Activated CD4-positive, CD25-positive, alpha-beta regulatory T cell treated with anti-CD3 and anti-CD28 coated beads, Interleukin-2, amount 50 U/mL, for 16 hours (primary cell): ENCODE results near the gene CPB2.

Experiments
- DNase-seq: peaks from one replicate; pipeline ENCODE4 v3.0.0-alpha.2; 2020; ENCODE audit warnings: low read depth, low spot score

The CPB2 gene

DNA sequence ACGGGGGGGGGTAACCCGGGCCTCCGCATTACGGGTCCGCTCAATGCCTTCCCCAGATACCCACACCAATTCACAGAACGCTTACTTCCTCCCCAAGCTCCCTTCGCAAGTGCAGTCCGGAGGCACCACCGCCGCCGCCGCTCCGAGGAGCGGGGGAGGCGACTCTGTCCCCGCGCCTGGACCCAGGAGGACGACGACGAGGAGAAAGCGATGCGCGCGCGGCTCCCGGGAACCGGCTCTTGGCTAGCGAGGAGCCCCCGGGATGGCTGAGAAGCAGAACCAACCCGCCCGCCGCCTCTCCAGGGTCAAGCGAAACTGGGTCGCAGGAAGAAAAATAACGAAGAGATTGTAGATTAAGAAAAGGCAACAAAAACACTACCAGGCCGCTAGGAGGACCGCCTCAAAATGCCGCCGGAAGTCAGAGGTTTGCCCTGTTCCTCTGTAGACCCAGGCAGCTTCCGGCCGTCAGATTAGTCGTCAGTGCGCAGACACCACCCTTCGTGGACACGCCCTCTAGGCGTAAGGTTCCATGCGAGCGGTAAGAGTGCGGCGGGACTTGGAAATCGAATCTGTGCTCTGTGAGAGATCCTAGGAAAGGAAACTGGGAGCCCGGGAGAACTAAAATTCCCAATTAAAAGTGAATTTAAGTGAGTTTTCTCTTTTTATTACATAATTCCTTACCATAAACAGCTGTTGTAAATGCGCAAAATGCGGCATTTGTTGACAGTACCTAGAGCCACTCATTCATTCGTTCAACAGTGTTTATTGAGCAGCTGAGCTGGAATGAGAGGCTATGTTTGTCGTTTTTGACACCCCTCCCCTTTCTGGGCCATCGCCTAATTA lies 52.3 kb downstream of the CPB2 start, which contains the start of gene ZC3H13:
TSS of gene ZC3H13 (minus strand) at position 428 of the 843 bp plus-strand sequence. CDS start 7,239 bp downstream, outside the sequence.
- DNase-seq, result peak; percentile 90

DNA sequence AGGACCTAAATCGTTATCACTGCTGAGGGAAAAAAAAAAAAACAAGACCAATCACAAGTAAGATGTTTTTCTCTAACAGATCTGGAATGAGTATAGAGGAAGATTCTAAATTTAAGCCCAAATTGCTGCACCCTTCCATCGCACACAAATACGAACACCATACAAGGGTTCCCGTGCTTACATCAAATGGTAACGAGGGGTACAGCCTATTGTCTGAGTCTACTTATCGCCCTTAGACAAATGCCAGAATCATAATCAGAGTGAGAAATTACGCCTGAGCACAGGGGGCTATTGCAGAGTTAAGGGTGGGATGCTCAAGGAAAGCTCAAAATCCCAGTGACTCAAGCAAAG lies 52.9 kb downstream of the CPB2 start:
- no peak for DNase-seq

DNA sequence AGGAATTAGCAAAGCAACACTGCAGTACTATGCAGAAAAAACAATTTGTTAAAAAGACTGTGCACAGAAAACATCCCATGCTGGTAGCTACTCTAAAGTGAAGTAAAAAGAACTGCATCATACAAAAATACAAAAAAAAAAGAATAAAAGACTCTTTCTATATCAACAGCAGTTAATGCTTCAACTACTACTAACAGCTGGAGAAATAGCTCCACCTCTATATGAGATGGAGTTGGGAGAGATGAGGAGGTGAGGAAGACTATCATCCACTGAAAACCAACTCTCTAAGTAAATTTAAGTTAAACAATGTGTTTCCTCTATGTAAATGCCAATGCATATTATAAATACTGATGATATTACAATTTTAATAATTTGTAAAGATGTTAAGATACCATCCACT lies 54.1 kb downstream of the CPB2 start:
- DNase-seq, result no peak

- no peak for DNase-seq
Observed at GRCh38 chr13:46045424-46045823, 59.4 kb downstream of the CPB2 start.

GRCh38 chr13:46043647-46044046 lies 61.2 kb downstream of the CPB2 start:
- no peak for DNase-seq

DNA sequence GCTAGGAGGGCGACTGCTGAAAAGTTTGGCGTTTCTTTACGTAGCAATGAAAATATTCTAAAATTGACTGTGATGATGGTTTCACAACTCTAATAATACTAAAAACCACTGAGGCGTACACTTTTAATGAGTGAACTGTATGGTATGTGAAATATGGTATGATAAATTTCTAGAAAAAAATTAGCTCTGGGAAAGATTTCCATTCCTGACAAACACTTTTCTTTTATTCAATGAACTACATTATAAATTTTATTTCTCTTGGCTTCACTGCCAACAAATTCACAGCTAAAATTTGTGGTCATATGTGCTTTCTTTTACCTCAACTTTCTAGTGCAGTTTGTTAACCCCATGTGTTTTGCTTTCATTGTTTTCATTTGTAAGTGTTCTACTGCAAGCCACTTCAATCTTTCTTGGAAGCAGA lies 63.4 kb downstream of the CPB2 start:
- no peak for DNase-seq

DNA sequence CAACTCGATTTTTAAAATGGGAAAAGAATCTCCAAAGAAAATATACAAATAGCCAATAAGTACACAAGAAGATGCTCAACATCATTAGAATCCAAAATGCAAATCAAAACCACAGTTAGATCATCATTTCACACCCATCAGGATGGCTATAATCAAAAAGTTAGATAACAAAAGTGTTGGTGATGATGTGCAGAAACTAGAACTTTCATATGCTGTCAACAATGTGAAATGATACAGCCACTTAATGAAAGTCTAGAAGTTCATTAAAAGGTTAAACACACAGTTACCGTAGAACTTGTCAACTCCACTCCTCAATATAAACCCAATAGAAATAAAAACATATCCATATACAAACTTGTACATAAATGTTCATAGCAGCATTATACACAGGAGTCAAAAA lies 64.1 kb downstream of the CPB2 start:
- no peak for DNase-seq

DNA sequence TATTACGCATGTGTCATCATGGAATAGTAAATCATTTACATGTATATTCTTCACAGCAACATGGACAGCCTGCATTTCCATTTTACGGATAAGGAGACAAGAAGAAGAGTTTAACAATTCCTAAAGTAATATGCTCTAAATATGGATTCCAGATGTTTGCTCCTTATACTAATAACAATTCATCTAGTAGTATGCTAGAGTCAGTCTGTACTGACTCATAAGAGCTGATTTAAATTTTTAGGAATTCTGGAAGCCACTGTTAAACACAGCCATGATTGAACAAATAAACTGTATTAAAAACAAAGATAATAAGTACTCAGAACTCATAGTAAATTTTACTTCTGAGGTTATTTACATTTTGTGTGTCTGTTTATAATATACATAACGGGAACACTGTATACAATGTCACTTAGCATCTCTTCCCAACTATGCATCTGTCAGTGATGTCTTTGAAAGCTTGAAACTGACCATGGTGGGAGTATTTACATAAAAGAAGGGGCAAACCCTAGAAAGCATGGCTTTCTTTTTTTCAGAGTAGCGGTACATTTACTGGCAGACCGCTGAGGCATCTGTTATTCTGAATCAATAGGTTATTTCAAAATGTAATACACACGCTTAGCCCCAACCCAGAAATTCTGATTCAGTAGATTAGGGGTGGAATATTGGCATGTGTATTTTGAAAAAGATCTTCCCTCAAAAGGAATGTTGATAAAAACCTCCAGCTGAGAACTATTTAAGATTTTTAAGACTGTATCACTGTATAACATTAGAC lies 65.2 kb downstream of the CPB2 start:
- DNase-seq, result no peak

GRCh38 chr13:46038296-46038695 lies 66.5 kb downstream of the CPB2 start:
- no peak for DNase-seq

DNA sequence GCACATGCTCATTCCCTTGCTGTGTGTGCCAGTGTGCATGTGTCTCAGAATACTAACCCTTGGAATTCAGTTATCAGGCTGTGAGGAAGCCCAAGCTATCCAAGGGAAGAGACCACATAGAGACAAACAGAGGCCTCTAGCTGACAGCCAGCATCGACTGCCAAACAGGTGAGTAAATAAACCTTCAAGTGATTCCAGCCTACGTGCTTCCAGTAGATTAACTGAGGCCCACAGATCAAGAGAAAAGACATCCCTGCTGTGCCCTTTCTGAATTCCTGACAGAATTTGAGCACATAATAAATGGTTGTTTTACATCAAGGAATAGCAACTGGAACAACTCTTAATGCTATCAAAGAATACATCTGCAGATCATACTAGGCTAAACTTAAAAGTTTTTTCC lies 69.8 kb downstream of the CPB2 start:
- no peak for DNase-seq

GRCh38 chr13:46032341-46032740 lies 72.5 kb downstream of the CPB2 start:
- no peak for DNase-seq

GRCh38 chr13:46031581-46032263 lies 73.1 kb downstream of the CPB2 start:
- DNase-seq, result no peak

- no peak for DNase-seq
Observed at GRCh38 chr13:46025157-46025556, 79.7 kb downstream of the CPB2 start.

- DNase-seq, result no peak
Observed at GRCh38 chr13:46022481-46022880, 82.4 kb downstream of the CPB2 start.

DNA sequence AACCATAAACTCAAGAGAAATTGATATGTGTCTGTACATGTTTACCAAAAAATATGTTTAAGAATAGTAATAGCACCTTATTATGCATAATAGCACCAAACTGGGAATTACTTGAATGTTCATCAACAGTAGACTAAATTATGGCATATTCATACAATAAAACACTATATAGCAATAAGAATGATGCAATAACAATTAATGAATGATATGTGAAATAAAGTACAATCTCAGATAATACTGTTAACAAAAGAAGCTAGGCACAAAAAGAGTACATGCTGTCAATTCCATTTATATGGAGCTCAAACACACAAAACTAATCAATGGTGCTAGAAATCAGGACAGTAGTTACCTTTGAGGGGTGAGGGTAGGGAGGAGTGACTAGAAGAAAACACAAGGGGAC lies 88.6 kb downstream of the CPB2 start:
- no peak for DNase-seq

DNA sequence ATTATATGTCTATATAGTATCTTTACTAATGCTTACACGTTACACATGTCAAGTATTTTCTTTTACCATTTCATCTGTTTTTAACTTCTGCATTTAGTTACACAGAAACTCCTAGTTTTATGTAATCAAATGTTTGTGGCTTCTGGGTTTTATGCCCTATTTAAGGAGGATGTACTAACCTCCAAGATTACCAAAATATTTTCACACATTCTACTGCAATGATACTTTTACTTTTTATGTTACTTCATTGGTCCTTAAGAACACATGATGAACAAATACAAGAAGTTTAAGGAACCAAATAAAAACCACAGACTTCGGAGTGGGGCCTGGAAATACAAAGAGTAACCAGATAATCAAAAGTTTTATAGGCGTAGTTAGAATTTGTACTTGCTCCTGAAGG lies 89.5 kb downstream of the CPB2 start:
- DNase-seq, result no peak

DNA sequence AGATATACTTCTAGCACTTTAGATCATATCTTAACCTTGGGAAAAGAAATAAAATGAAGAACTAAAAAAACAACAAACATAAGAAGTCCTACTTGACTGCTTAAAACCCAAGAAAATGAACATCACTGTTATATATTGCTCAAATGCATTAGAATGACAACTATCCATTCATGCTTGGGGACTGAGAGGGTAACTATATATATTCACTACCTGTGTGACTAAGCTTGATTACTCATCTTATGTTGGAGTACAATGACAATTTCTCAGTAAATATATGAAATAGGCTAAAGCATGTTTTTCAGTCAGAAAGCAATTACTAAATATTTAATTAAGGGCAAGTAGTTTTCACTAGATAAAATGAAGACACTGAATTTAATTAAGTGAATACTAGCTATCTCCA lies 92.4 kb downstream of the CPB2 start:
- DNase-seq, result no peak

GRCh38 chr13:46010148-46010547 lies 94.7 kb downstream of the CPB2 start:
- no peak for DNase-seq

DNA sequence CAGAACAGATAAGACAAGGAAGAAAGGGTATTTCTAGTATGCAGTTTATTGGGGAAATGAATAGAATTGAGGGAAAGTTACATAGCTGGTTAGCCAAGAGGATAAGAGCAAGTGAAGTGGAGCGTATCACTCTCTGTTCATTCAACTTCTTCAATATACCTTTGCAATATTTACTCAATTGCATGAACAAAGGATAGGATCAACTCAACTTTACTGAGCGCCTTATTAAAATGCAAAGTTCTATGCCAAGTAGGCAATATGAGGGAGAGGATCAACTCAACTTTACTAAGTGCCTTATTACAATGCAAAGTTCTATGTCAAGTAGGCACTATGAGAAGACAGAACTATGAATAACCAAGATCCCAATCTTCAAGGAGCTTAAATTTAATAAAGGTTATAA lies 96.2 kb downstream of the CPB2 start:
- no peak for DNase-seq

DNA sequence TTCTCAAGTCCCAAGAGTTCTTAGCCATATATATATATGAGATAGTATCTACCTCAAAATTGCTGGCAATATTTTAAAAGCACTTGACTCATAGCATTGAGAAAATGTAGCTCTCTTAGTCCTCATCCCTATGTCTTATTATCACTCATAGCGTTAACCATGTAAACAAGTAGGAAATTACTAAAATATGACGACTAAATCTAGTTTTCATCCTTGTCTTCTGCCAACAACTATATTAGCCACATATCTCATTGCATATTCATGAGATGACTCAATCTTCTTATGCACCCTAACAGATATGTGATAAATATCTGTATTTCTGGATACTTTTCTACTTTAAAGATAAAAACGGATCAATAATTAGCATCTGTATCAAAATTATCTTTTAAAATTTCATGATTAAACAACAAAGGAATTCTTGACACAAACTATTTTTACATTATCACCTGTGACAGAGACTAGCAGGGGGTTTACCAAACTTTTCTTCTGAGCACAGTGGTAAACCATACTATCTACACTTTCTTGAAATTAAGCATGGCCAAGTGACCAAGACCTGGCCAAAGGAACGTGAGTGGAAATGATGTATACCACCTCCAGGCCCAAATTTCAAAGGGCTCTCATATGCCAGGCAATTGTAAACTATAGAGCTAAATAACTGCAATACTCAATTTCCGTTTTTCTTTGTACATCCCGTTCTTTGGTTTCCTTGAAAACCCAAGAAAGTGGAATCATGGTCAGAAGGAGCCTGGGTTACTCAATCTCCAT lies 98.0 kb downstream of the CPB2 start:
- no peak for DNase-seq

- DNase-seq, result no peak
Observed at GRCh38 chr13:46004491-46004890, 100.3 kb downstream of the CPB2 start.
